ENCODE data around the gene SLC35F1. TPM values are rescaled to one million over a fixed set of nuclear protein-coding genes. Genes with fewer than 3 reads are reported as not detected.

The SLC35F1 gene
- total and polyA plus RNA-seq, 5 donors from 2014 or later: not detected

DNA sequence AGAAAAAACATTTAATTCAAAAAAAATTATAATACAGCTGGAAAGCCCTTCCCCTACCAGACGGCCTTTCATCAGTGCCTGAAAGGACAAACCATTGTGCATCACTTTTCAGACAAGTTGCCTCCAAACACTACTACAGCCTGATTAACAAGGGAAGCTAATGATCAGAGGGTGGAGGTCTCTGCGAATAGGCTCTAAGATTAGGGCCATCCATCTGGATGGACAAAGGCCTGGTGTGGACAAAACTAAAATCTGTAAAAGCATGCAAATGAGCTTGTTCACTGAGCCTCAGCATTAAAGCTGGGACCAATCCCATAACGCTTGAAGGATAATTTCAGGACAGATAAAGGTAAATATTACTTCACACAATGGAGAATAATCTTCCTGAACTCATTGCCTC is 412.4 kb downstream of the SLC35F1 start:
- Mint-ChIP-seq H3K27me3 (peaks cover 9% of the 10 kb centered on the region), H3K4me1 (peaks cover 0 to 6% (median 0%) of the 10 kb centered on the region in 4 donors), H3K9me3 (no peaks in the 10 kb centered on the region), H3K4me3 (no peak overlapping the region), H3K27ac (no peak overlapping the region), H3K36me3 (no peaks in the 10 kb centered on the region)
- H3K27me3 ChIP-seq (ENCODE audit: control insufficient read depth, insufficient read depth, low read length): no peaks in the 10 kb centered on the region
- H3K27ac ChIP-seq (ENCODE audit: insufficient read depth, low read length, poor library complexity, severe bottlenecking): no peak overlapping the region
- H3K36me3 ChIP-seq (ENCODE audit: control insufficient read depth, insufficient read depth, low read length): no peaks in the 10 kb centered on the region
- no peaks in the 10 kb centered on the region for H3K4me1 ChIP-seq (ENCODE audit: control insufficient read depth, insufficient read depth, low read length, poor library complexity, severe bottlenecking)
- ATAC-seq (ENCODE audit: low read depth in 2 of 2) (no peak), DNase-seq (no peak)
- no peak overlapping the region for H3K4me3 ChIP-seq (ENCODE audit: low read depth, low read length)
- no peaks in the 10 kb centered on the region for H3K9me3 ChIP-seq (ENCODE audit: control insufficient read depth in 2 of 2, low read length in 2 of 2)

DNA sequence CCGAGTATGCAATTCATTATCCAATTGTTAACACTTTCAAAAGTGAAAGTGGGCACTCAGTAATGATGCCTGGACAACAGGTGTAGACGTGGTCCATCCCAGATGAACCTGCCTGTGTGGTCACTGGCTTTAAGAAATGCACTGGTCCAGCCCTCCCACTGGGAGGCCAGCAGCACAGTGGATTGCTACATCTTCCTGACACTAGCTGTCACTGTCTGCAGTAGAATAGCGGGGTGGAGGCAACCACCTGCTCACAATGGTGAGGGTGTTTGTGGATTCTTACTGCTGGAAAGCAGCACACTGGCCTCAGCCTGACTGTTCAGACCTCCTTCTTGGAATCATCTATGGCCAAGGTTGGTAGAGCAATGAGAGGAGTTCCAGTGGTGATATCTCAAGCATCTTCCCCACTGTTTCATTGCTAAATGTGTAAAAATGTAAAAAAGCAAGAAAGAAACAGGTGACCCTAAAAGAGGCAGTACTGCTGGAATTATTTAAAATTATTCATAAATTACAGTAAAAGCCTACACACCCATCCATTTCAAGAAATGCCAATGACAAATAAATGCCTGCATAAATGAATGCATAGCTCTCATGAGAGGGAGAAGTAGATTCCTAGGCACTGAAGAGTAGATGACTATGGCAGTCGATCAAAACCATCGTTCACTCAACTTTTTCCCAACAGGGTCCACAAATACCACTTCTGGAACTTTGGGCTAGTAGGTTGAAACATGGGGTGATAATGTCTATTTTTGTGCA is 413.0 kb downstream of the SLC35F1 start:
- Histone ChIP-seq H3K4me3 (ENCODE audit: low read depth, low read length) (no peak overlapping the region), H3K27ac (ENCODE audit: insufficient read depth, low read length, poor library complexity, severe bottlenecking) (no peak overlapping the region), H3K27me3 (ENCODE audit: control insufficient read depth, insufficient read depth, low read length) (no peaks in the 10 kb centered on the region), H3K4me1 (ENCODE audit: control insufficient read depth, insufficient read depth, low read length, poor library complexity, severe bottlenecking) (no peaks in the 10 kb centered on the region), H3K9me3 (ENCODE audit: control insufficient read depth in 2 of 2, low read length in 2 of 2) (no peaks in the 10 kb centered on the region), H3K36me3 (ENCODE audit: control insufficient read depth, insufficient read depth, low read length) (no peaks in the 10 kb centered on the region)
- Mint-ChIP-seq H3K4me1 (peaks cover 0 to 6% (median 0%) of the 10 kb centered on the region in 4 donors), H3K9me3 (no peaks in the 10 kb centered on the region), H3K4me3 (no peak overlapping the region), H3K36me3 (no peaks in the 10 kb centered on the region), H3K27me3 (peaks cover 9% of the 10 kb centered on the region), H3K27ac (no peak overlapping the region)
- DNase-seq (no peak), ATAC-seq (ENCODE audit: low read depth in 2 of 2) (no peak)

DNA sequence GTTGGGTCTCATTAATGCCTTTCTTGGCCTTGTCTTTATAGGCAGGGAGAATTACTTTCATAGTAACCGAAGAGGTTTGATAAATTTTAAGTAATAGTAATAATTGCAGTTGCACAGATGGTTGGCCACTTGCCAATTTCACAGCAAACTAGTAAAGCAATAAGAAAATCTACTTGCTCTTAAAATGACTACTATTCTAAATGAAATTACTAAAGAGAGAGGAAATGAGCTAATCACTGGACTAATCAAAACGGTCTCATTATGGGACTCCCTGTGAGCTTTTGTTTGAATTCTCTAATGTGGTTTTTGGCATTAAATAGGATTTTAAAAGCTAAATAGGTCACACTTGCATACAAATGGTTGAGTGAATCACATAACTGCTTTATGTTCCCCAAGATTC is 413.6 kb downstream of the SLC35F1 start:
- H3K36me3 Mint-ChIP-seq: no peaks in the 10 kb centered on the region
- Histone ChIP-seq H3K27ac (ENCODE audit: insufficient read depth, low read length, poor library complexity, severe bottlenecking) (no peak overlapping the region), H3K36me3 (ENCODE audit: control insufficient read depth, insufficient read depth, low read length) (no peaks in the 10 kb centered on the region), H3K4me1 (ENCODE audit: control insufficient read depth, insufficient read depth, low read length, poor library complexity, severe bottlenecking) (no peaks in the 10 kb centered on the region), H3K4me3 (ENCODE audit: low read depth, low read length) (no peak overlapping the region), H3K27me3 (ENCODE audit: control insufficient read depth, insufficient read depth, low read length) (no peaks in the 10 kb centered on the region), H3K9me3 (ENCODE audit: control insufficient read depth in 2 of 2, low read length in 2 of 2) (no peaks in the 10 kb centered on the region)
- no peak overlapping the region for H3K27ac Mint-ChIP-seq
- H3K9me3 Mint-ChIP-seq: no peaks in the 10 kb centered on the region
- H3K27me3 Mint-ChIP-seq: peaks cover 12% of the 10 kb centered on the region
- H3K4me3 Mint-ChIP-seq: no peak overlapping the region
- H3K4me1 Mint-ChIP-seq: peaks cover 0 to 6% (median 0%) of the 10 kb centered on the region in 4 donors
- DNase-seq (no peak), ATAC-seq (ENCODE audit: low read depth in 2 of 2) (no peak)

DNA sequence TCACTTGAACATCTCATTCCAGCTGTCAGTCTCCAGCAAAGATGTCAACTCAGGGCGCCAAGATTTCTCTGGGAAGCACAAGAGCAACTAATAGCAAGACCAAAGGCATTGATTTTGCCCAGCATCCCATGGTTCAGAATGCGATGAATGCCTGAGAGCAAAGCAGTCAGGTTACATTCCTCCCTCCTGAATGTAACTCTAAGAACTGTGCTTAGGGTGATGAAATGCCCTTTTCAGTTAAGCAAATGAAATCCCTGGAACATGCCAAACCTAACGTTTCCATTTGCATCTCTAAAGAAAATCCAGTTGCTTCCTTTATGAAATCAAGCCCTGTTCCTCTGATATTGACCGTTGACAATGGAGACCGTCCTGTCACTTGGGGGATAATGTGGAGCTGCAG is 417.1 kb downstream of the SLC35F1 start:
- H3K9me3 Mint-ChIP-seq: peaks cover 0 to 2% (median 0%) of the 10 kb centered on the region in 7 donors
- H3K4me1 Mint-ChIP-seq: peaks cover 0 to 6% (median 0%) of the 10 kb centered on the region in 4 donors
- H3K4me3 ChIP-seq (ENCODE audit: low read depth, low read length): no peak overlapping the region
- no peaks in the 10 kb centered on the region for H3K9me3 ChIP-seq (ENCODE audit: control insufficient read depth in 2 of 2, low read length in 2 of 2)
- no peaks in the 10 kb centered on the region for H3K4me1 ChIP-seq (ENCODE audit: control insufficient read depth, insufficient read depth, low read length, poor library complexity, severe bottlenecking)
- H3K27me3 Mint-ChIP-seq: peaks cover 4% of the 10 kb centered on the region
- H3K27ac ChIP-seq (ENCODE audit: insufficient read depth, low read length, poor library complexity, severe bottlenecking): no peak overlapping the region
- ATAC-seq (ENCODE audit: low read depth in 2 of 2) (no peak), DNase-seq (no peak)
- no peaks in the 10 kb centered on the region for H3K27me3 ChIP-seq (ENCODE audit: control insufficient read depth, insufficient read depth, low read length)
- no peak overlapping the region for H3K4me3 Mint-ChIP-seq
- H3K27ac Mint-ChIP-seq: no peak overlapping the region
- no peaks in the 10 kb centered on the region for H3K36me3 Mint-ChIP-seq
- H3K36me3 ChIP-seq (ENCODE audit: control insufficient read depth, insufficient read depth, low read length): no peaks in the 10 kb centered on the region

DNA sequence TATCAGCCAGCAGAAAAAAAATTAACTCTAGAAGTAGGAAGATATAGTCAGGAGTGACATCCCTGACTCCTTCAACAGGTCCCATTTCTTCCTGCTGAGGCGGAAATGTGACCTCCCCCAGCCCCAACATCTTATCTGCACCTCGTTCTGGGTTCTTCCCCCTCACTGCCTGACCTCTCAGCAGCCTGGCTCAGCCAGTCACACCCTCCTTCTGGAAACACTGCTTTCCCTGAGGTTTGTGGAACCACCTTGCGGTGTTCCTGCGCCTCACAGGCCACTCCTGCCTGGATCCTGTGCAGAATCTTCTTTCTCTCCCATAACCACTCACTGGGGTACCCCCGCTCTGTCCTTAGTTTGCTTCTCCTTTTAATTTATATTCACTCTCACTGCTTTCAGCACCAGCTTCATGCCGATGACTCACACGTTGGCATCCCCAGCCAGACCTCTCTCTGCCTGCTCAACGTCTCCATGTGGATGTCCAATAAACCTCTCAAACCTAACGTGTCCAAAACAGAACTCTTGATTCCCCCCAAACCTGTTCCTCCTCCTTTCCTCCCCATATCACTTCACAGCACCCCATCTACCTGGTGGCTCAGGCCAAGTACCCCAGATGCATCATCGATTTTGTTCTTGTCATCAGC is 418.3 kb downstream of the SLC35F1 start:
- Mint-ChIP-seq H3K27ac (no peak overlapping the region), H3K4me3 (no peak overlapping the region), H3K9me3 (peaks cover 0 to 2% (median 0%) of the 10 kb centered on the region in 7 donors), H3K36me3 (no peaks in the 10 kb centered on the region), H3K4me1 (peaks cover 0 to 6% (median 0%) of the 10 kb centered on the region in 4 donors), H3K27me3 (peaks cover 4% of the 10 kb centered on the region)
- no peak for DNase-seq
- Histone ChIP-seq H3K4me1 (ENCODE audit: control insufficient read depth, insufficient read depth, low read length, poor library complexity, severe bottlenecking) (no peaks in the 10 kb centered on the region), H3K27me3 (ENCODE audit: control insufficient read depth, insufficient read depth, low read length) (no peaks in the 10 kb centered on the region), H3K27ac (ENCODE audit: insufficient read depth, low read length, poor library complexity, severe bottlenecking) (no peak overlapping the region), H3K4me3 (ENCODE audit: low read depth, low read length) (no peak overlapping the region), H3K36me3 (ENCODE audit: control insufficient read depth, insufficient read depth, low read length) (no peaks in the 10 kb centered on the region), H3K9me3 (ENCODE audit: control insufficient read depth in 2 of 2, low read length in 2 of 2) (no peaks in the 10 kb centered on the region)
- ATAC-seq (ENCODE audit: low read depth in 2 of 2): no peak

DNA sequence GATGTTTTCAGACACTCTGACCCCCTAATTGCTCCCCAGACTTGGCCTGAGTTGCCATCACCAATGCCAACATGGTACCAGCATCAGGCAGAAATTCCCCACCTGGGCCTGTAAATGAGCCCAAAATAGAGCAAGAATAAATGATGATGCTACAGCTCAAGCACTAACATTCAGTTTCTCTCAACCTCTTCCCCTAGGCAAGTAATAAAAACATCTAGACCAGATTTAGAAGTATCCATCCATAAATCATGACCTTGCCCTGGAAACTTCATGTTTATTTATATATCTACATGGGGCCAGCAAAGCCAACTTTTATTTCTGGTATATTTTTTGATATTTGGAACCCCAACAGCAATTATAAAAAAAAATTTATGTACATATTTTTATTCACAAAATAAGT is 419.6 kb downstream of the SLC35F1 start:
- ATAC-seq (ENCODE audit: low read depth in 2 of 2): no peak
- H3K9me3 ChIP-seq (ENCODE audit: control insufficient read depth in 2 of 2, low read length in 2 of 2): no peaks in the 10 kb centered on the region
- Mint-ChIP-seq H3K4me3 (no peak overlapping the region), H3K27ac (no peak overlapping the region), H3K4me1 (no peaks in the 10 kb centered on the region), H3K36me3 (no peaks in the 10 kb centered on the region), H3K27me3 (peaks cover 4% of the 10 kb centered on the region), H3K9me3 (peaks cover 0 to 2% (median 0%) of the 10 kb centered on the region in 7 donors)
- H3K27ac ChIP-seq (ENCODE audit: insufficient read depth, low read length, poor library complexity, severe bottlenecking): no peak overlapping the region
- H3K27me3 ChIP-seq (ENCODE audit: control insufficient read depth, insufficient read depth, low read length): no peaks in the 10 kb centered on the region
- H3K4me1 ChIP-seq (ENCODE audit: control insufficient read depth, insufficient read depth, low read length, poor library complexity, severe bottlenecking): no peaks in the 10 kb centered on the region
- DNase-seq: no peak
- H3K4me3 ChIP-seq (ENCODE audit: low read depth, low read length): no peak overlapping the region
- no peaks in the 10 kb centered on the region for H3K36me3 ChIP-seq (ENCODE audit: control insufficient read depth, insufficient read depth, low read length)

DNA sequence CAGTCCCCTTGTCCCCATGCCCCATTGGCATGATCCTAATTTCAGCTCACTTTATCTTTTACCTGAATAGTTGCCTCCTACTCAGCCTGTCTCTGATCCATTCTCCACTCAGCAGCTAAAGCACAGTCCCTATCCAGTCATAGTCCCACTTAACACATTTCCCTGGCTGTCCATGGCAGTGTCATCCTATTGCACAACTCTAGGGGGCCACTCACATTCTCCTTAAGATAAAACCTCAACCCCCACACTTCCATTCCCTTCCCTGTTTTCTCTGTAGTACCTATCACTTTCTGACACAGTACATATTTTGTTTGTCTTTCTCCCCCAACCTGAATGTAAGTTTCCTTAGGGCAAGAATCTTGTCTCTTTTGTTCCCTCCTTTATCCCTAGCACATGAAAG is 420.2 kb downstream of the SLC35F1 start:
- Histone ChIP-seq H3K9me3 (ENCODE audit: control insufficient read depth in 2 of 2, low read length in 2 of 2) (no peaks in the 10 kb centered on the region), H3K27me3 (ENCODE audit: control insufficient read depth, insufficient read depth, low read length) (no peaks in the 10 kb centered on the region), H3K4me1 (ENCODE audit: control insufficient read depth, insufficient read depth, low read length, poor library complexity, severe bottlenecking) (no peaks in the 10 kb centered on the region), H3K4me3 (ENCODE audit: low read depth, low read length) (no peak overlapping the region), H3K27ac (ENCODE audit: insufficient read depth, low read length, poor library complexity, severe bottlenecking) (no peak overlapping the region), H3K36me3 (ENCODE audit: control insufficient read depth, insufficient read depth, low read length) (no peaks in the 10 kb centered on the region)
- Mint-ChIP-seq H3K4me1 (no peaks in the 10 kb centered on the region), H3K27me3 (peaks cover 4% of the 10 kb centered on the region), H3K4me3 (no peak overlapping the region), H3K27ac (no peak overlapping the region), H3K36me3 (no peaks in the 10 kb centered on the region), H3K9me3 (peaks cover 0 to 2% (median 0%) of the 10 kb centered on the region in 7 donors)
- no peak for ATAC-seq (ENCODE audit: low read depth in 2 of 2)
- DNase-seq: no peak

DNA sequence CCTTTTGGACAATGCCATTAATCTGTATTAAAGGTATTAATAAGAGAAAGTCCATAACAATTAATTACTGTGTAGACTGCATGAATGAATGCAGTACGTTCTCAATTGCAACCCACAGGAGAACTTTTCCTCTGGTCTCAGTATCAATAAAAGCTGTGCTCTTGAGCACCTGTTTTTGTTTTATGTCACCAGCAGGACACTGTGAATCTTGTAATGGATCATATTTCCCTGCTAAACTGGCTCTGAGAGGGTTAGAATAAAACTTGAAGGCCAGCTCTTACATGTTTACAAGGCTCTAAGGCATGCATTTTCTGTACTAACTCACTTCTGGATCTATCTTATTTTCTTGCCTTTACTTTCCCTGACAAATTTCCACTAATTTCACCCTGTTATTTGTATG is 426.7 kb downstream of the SLC35F1 start:
- Mint-ChIP-seq H3K36me3 (no peaks in the 10 kb centered on the region), H3K27me3 (no peaks in the 10 kb centered on the region), H3K4me1 (no peaks in the 10 kb centered on the region), H3K4me3 (no peak overlapping the region), H3K9me3 (peaks cover 0 to 28% (median 6%) of the 10 kb centered on the region in 7 donors), H3K27ac (no peak overlapping the region)
- no peaks in the 10 kb centered on the region for H3K4me1 ChIP-seq (ENCODE audit: control insufficient read depth, insufficient read depth, low read length, poor library complexity, severe bottlenecking)
- no peak overlapping the region for H3K4me3 ChIP-seq (ENCODE audit: low read depth, low read length)
- H3K27ac ChIP-seq (ENCODE audit: insufficient read depth, low read length, poor library complexity, severe bottlenecking): no peak overlapping the region
- H3K36me3 ChIP-seq (ENCODE audit: control insufficient read depth, insufficient read depth, low read length): no peaks in the 10 kb centered on the region
- H3K9me3 ChIP-seq (ENCODE audit: control insufficient read depth in 2 of 2, low read length in 2 of 2): no peaks in the 10 kb centered on the region
- DNase-seq: no peak
- ATAC-seq (ENCODE audit: low read depth in 2 of 2): no peak
- no peaks in the 10 kb centered on the region for H3K27me3 ChIP-seq (ENCODE audit: control insufficient read depth, insufficient read depth, low read length)

All from CD4-positive, CD25-positive, alpha-beta regulatory T cell (primary cell).